DOHH2 (cell line): ENCODE measurements around the gene TXNRD2.

Source experiments
- H3F3A ChIP-seq: fragments of 200-600 bp; sonication (generic), shearing (Covaris generic); 2 replicates; pipeline ENCODE4 v1.6.0; 2016; ENCODE audit warnings: antibody characterized with exemption, mild to moderate bottlenecking; ENCODE audit not compliant: control insufficient read depth, insufficient read depth
- H3K27ac ChIP-seq: fragments of 200-600 bp; sonication (generic); 2 replicates; pipeline ENCODE4 v1.5.1; 2014; ENCODE audit warnings: low read depth, mild to moderate bottlenecking, low read length, moderate library complexity
- H3K27me3 ChIP-seq: fragments of 200-600 bp; sonication (generic); 2 replicates; pipeline ENCODE4 v1.6.1; 2014; ENCODE audit warnings: mild to moderate bottlenecking, low read length, mixed read lengths; ENCODE audit not compliant: control insufficient read depth
- H3K36me3 ChIP-seq: fragments of 200-600 bp; sonication (generic); 2 replicates; pipeline ENCODE4 v1.6.1; 2014; ENCODE audit warnings: mild to moderate bottlenecking, low read length, moderate library complexity, mixed read lengths; ENCODE audit not compliant: control insufficient read depth
- H3K4me1 ChIP-seq: fragments of 200-600 bp; sonication (generic); 2 replicates; pipeline ENCODE4 v1.6.1; 2014; ENCODE audit warnings: mild to moderate bottlenecking, low read length, mixed read lengths; ENCODE audit not compliant: control insufficient read depth
- H3K4me2 ChIP-seq: fragments of 200-600 bp; sonication (generic); 2 replicates; pipeline ENCODE4 v1.6.0; 2014; ENCODE audit warnings: mild to moderate bottlenecking, low read length, moderate library complexity
- H3K4me3 ChIP-seq: fragments of 200-600 bp; sonication (generic); 2 replicates; pipeline ENCODE4 v1.5.1; 2014; ENCODE audit warnings: mild to moderate bottlenecking, low read length, mixed read lengths
- H3K79me2 ChIP-seq: fragments of 200-600 bp; sonication (generic); 2 replicates; pipeline ENCODE4 v1.6.1; 2014; ENCODE audit warnings: mild to moderate bottlenecking, low read length, mixed read lengths; ENCODE audit not compliant: control insufficient read depth
- H3K9me2 ChIP-seq: fragments of 200-600 bp; sonication (generic); replicated peaks from 2 replicates; pipeline ENCODE4 v1.6.1; 2014; ENCODE audit warnings: mild to moderate bottlenecking, low read length, mixed read lengths; ENCODE audit not compliant: control insufficient read depth
- H3K9me3 ChIP-seq: fragments of 200-600 bp; sonication (generic); 2 replicates; pipeline ENCODE4 v1.6.1; 2014; ENCODE audit warnings: antibody characterized with exemption, low read length, mixed read lengths; ENCODE audit not compliant: control insufficient read depth, insufficient read depth
- H4K20me1 ChIP-seq: fragments of 200-600 bp; sonication (generic); 2 replicates; pipeline ENCODE4 v1.6.0; 2014; ENCODE audit warnings: low read depth, mild to moderate bottlenecking, antibody characterized with exemption, low read length, moderate library complexity; ENCODE audit not compliant: control insufficient read depth, insufficient read depth
- EZH2phosphoT487 ChIP-seq: fragments of 200-600 bp; sonication (generic); IDR thresholded peaks from 2 replicates; pipeline ENCODE4 v1.6.1; 2017; ENCODE audit warnings: borderline replicate concordance, mild to moderate bottlenecking, antibody characterized with exemption, low read length, moderate library complexity, mixed read lengths
- TF ChIP-seq, protein P1 (sequence below): fragments of 200-600 bp; sonication (generic); IDR thresholded peaks from one replicate; pipeline ENCODE4 v1.5.1; 2014; ENCODE audit warnings: antibody characterized with exemption, mild to moderate bottlenecking, low read depth, low read length; ENCODE audit not compliant: poor library complexity, severe bottlenecking

TXNRD2 gene

DNA sequence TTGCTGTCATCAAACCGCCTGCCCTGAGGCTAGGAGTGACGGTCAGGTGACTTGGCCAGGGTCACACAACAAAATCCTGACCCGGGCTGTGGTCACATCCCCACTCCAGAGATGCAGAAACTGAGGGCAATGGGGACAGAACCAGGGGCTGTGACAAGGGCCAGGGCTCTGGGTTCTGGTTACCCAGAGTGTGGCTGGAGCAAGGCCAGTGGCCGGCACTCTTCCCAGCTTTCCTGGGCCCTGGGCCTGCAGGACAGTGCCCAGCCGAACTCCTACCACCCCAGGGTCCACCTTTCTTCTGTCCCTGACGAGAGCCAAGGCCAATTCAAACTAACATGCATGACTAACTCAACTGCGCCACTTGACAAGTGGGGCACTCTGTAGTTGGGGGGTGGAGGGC lies 39.1 kb upstream of the TXNRD2 start:
- Histone ChIP-seq H3K27me3 (no peaks in the 10 kb centered on the region), H4K20me1 (no peaks in the 10 kb centered on the region), H3K27ac (no peak overlapping the region), H3K4me1 (no peaks in the 10 kb centered on the region; the same call in 1 of the 2 replicates), H3K4me3 (no peak overlapping the region), H3K4me2 (no peak overlapping the region), H3K9me2 (no peaks in the 10 kb centered on the region), H3F3A (no peaks in the 10 kb centered on the region), H3K79me2 (no peaks in the 10 kb centered on the region), H3K9me3 (no peaks in the 10 kb centered on the region), H3K36me3 (no peaks in the 10 kb centered on the region)
- TF ChIP-seq EZH2phosphoT487: no peak
- TF ChIP-seq, protein P1, sequence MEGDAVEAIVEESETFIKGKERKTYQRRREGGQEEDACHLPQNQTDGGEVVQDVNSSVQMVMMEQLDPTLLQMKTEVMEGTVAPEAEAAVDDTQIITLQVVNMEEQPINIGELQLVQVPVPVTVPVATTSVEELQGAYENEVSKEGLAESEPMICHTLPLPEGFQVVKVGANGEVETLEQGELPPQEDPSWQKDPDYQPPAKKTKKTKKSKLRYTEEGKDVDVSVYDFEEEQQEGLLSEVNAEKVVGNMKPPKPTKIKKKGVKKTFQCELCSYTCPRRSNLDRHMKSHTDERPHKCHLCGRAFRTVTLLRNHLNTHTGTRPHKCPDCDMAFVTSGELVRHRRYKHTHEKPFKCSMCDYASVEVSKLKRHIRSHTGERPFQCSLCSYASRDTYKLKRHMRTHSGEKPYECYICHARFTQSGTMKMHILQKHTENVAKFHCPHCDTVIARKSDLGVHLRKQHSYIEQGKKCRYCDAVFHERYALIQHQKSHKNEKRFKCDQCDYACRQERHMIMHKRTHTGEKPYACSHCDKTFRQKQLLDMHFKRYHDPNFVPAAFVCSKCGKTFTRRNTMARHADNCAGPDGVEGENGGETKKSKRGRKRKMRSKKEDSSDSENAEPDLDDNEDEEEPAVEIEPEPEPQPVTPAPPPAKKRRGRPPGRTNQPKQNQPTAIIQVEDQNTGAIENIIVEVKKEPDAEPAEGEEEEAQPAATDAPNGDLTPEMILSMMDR: no peak

DNA sequence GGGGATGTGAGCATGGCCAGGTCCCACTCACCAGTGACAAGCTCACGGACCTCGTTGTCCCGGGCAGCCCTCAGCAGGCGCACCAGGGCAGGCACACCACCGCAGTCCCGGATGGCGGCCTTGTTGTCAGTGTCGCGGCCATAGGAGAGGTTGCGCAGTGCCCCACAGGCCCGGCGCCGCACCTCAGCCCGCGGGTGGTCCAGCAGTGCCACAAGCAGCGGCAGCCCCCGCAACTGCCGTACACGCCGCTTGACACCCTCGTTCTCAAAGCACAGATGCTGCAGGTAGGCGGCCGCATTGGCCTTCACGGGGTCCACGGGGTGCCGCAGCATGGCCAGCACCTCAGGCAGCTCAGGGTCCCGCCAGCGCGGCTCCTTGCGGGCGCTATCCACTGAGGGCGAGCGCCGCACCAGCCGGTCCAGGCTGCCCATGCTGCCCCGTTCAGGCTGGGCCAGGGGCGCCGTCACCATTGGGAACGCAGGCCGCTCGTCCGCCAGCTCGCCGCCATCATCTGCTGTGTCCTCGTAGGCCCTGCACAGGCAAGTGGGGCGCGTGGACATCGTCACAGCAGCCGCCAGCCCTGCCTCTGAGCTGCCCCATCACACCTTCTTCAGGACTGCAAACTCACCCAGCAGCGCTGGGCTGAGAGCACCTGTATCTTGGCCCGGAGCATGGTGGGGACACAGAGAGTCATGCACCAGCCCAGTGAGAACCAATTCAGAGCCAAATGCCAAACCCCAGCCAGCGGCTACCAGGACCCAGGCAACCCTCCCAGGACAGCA lies 38.3 kb upstream of the TXNRD2 start:
- TF ChIP-seq, protein P1: no peak
- TF ChIP-seq EZH2phosphoT487: no peak
- Histone ChIP-seq H3K4me3 (no peak overlapping the region), H3K79me2 (no peaks in the 10 kb centered on the region), H3K4me2 (no peak overlapping the region), H3K9me3 (no peaks in the 10 kb centered on the region), H3K27me3 (no peaks in the 10 kb centered on the region), H3K9me2 (no peaks in the 10 kb centered on the region), H4K20me1 (no peaks in the 10 kb centered on the region), H3K4me1 (peaks cover 6% of the 10 kb centered on the region), H3F3A (no peaks in the 10 kb centered on the region), H3K27ac (no peak overlapping the region), H3K36me3 (no peaks in the 10 kb centered on the region)

DNA sequence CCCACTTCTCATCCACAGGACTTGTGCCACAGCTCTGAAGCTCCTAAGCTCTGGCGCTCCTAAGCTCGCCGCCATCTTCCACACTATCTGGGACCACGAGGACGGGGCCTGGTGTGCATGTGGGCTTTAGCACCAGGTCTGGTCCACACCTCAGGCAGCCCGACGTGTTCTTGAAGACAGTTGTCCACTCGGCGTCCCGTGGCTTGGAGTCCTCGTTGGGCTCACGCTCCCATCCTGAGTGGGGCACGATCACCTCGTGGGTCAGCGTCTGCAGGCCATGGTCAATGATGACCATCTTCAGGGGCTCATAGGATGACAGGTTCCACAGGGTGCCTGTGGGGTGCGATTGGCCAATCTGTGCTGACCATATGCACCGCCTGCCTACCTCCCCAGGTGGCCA lies 37.1 kb upstream of the TXNRD2 start:
- H3K9me3 ChIP-seq: no peaks in the 10 kb centered on the region
- no peaks in the 10 kb centered on the region for H4K20me1 ChIP-seq
- peaks cover 16% of the 10 kb centered on the region for H3K4me1 ChIP-seq
- no peak overlapping the region for H3K4me2 ChIP-seq
- TF ChIP-seq EZH2phosphoT487: no peak
- no peaks in the 10 kb centered on the region for H3K36me3 ChIP-seq
- H3F3A ChIP-seq: no peaks in the 10 kb centered on the region
- H3K4me3 ChIP-seq: no peak overlapping the region
- H3K79me2 ChIP-seq: no peaks in the 10 kb centered on the region
- H3K9me2 ChIP-seq: no peaks in the 10 kb centered on the region
- H3K27me3 ChIP-seq: no peaks in the 10 kb centered on the region
- H3K27ac ChIP-seq: no peak overlapping the region
